GM10248 (cell line): Measurements from ENCODE around the gene NEMP2.
A peak's percentile ranks its signal among the peaks of the same experiment; 100 is the strongest.

Experiments used
- CTCF ChIA-PET: fragments of 300-600 bp; sonication (Branson Sonifier 250); formaldehyde crosslinking; extraction: SDS; loops from one replicate; lab custom pipeline; 2021; ENCODE audit warnings: antibody characterized with exemption; lab: Yijun Ruan, JAX
- POLR2A ChIA-PET: fragments of 350-650 bp; sonication (Branson Sonifier 250); formaldehyde crosslinking; extraction: SDS; loops from one replicate; lab custom pipeline; 2020; ENCODE audit warnings: antibody characterized with exemption; lab: Yijun Ruan, JAX
- DNase-seq: peaks from one replicate; pipeline ENCODE4 v3.0.0; 2012; ENCODE audit errors: extremely low spot score
- CTCF ChIP-seq: IDR thresholded peaks from 2 replicates; pipeline ENCODE4 v1.5.1; 2012; ENCODE audit warnings: mild to moderate bottlenecking, low read depth; ENCODE audit errors: extremely low read depth, missing control alignments, control extremely low read depth

Gene NEMP2

GRCh38 chr2:190562121-190562520 lies 27.6 kb upstream of the NEMP2 start:
- ChIA-PET CTCF (interaction anchor here (1.4 to 3.2 kb wide), 6 partner anchors 9 to 41 kb away, joined by 3 to 21 read pairs (median 9); no protein-coding TSS in a partner anchor), POLR2A (no interaction called here)
- no peak for DNase-seq

DNA sequence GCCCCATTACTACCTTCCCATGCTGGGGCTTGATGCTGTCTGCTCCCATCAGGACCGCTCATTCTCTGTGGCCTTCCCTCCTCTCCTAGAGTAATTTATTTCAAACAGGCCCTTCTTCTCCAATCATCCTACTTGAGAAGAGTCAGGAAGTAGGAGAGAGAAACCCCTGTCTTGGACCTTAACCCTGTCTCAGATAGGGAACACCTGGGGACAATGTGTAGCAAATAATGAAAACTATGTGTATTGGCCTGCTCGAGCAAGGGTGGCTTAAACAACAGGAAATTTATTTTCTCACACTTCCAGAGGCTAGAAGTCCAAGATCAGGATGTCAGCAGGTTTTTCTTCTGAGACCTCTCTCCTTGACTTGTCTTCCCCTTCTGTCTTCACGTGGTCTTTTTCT lies 26.6 kb upstream of the NEMP2 start:
- POLR2A ChIA-PET, result no interaction called here
- TF ChIP-seq CTCF, result no peak
- no peak for DNase-seq
- CTCF ChIA-PET, result interaction anchor here (3.2 kb wide), 1 partner anchor 9 kb away, joined by 21 read pairs; no protein-coding TSS in a partner anchor

More at GRCh38 chr2:190562121-190562520, 27.6 kb upstream of the NEMP2 start:
- TF ChIP-seq CTCF, result no peak

- no peak for DNase-seq
- CTCF ChIA-PET, result interaction anchor here (1.0 to 4.4 kb wide), 5 partner anchors 8 to 23 kb away, joined by 3 to 21 read pairs (median 4); no protein-coding TSS in a partner anchor
- TF ChIP-seq CTCF, result no peak
- POLR2A ChIA-PET, result no interaction called here
Observed at GRCh38 chr2:190554357-190555006, 20.0 kb upstream of the NEMP2 start.

DNA sequence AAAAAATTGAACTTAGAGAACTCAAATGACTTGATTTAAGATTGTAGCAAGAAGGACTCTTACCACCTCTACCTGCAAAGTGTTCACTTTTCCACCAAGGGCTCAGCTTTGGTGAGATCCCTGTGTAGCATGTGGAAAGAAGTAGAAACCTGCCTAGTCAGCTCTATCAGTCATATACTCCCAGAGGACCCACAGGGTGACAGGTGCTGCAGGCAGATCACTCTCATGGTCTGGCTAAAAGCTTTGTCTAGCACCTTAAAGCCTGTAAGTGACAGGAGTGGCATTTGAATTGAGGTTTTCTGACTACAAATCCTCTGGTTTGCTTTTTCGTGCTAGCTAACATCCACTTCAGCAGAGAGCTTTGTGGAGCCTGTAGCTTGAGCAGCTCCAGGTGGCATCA lies 18.7 kb upstream of the NEMP2 start:
- ChIA-PET CTCF (interaction anchor here (0.9 to 4.4 kb wide), 6 partner anchors 9 to 25 kb away, joined by 3 to 21 read pairs (median 4); no protein-coding TSS in a partner anchor), POLR2A (no interaction called here)
- no peak for TF ChIP-seq CTCF
- no peak for DNase-seq

DNA sequence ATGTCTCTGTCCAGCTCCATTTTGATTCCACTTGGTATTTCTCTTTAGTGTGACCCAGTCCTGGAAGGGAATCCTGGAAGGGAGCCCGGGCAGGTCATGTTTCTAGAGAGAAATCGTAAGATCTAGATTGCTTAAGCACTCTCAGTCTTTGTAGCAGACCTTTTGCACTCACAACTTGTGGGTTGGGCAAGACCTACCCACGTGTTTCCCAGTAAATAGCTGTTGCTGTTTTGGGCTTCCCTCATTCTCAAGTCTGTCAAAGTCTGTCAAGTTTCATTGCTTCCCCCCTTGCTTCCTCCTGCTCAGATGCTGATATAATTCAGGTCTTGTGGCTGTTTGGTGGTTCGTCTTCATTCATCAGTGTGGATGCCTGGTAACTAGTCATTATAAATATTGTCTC lies 17.4 kb upstream of the NEMP2 start:
- ChIA-PET POLR2A (no interaction called here), CTCF (interaction anchor here (0.9 to 4.4 kb wide), 4 partner anchors 10 to 25 kb away, joined by 3 to 21 read pairs (median 6); no protein-coding TSS in a partner anchor)
- no peak for TF ChIP-seq CTCF
- DNase-seq, result peak; percentile 25

DNA sequence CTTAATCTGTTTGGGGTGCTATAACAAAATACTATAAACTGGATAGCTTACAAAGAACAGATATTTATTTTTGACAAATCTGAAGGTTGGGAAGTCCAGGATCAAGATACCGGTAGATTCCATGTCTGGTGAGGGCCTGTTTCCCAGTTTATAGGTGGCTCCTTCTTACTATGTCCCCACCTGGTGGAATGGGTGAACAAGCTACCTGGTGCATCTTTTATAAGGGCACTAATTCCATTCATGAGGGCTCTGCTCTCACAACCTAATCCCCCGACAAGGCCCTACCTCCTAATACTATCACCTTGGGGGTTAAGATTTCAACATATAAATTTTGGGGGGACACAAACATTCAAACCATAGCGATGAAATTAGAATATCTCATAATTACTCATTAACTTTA lies 15.6 kb upstream of the NEMP2 start:
- CTCF ChIA-PET, result interaction anchor here (1.4 to 4.4 kb wide), 4 partner anchors 9 to 66 kb away, joined by 3 to 21 read pairs (median 4); no protein-coding TSS in a partner anchor
- TF ChIP-seq CTCF, result no peak

More for the DNA sequence above, 15.6 kb upstream of the NEMP2 start:
- POLR2A ChIA-PET, result no interaction called here
- no peak for DNase-seq
